Measurements from ENCODE around the gene UQCRC1. TPM values are rescaled to one million over a fixed set of nuclear protein-coding genes. Genes with fewer than 3 reads are reported as not detected.
A peak's percentile ranks its signal among the peaks of the same experiment; 100 is the strongest.

UQCRC1 gene
- total RNA-seq, 2 donors from 2014 or later: 177 to 269 TPM

DNA sequence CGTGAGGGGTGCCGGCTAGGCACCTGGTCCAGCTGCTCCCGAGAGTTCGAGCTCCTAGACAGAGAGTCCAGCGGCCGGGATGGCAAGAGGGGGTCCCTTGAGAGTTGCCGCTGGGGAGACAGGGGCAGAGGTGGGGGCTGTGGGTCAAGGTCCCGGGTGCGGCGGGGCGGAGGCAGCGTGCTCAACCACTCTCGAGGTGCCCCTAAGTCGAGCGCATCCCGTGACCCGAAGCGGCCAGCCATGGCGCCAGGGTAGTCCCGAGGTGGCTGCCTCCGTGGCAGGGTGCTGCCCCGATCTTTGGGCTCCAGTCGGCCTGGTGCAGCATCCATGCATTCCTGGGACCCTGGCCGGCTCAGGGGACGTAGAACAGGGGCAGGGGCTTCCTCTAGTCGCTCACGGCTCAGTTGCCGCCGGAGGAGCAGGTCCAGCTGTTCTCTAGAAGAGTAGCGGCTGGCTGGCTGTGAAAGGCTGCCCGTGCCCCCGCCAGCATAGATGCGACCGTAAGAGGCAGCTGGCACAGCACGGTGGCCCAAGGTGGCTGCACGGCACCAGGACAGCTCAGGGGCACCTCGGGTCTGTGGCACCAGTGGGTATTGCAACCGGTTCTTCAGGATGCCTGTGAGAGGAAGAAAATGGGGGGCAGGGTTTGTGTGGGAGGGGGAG lies 30.6 kb upstream of the UQCRC1 start:
- Mint-ChIP-seq H3K4me1 (peaks cover 4% of the 10 kb centered on the region), H3K9me3 (no peaks in the 10 kb centered on the region), H3K4me3 (no peak overlapping the region), H3K27me3 (no peaks in the 10 kb centered on the region), H3K36me3 (ENCODE audit: low read depth) (peaks cover 46% of the 10 kb centered on the region), H3K27ac (no peak overlapping the region)
- ATAC-seq (replicated peaks): no peak

DNA sequence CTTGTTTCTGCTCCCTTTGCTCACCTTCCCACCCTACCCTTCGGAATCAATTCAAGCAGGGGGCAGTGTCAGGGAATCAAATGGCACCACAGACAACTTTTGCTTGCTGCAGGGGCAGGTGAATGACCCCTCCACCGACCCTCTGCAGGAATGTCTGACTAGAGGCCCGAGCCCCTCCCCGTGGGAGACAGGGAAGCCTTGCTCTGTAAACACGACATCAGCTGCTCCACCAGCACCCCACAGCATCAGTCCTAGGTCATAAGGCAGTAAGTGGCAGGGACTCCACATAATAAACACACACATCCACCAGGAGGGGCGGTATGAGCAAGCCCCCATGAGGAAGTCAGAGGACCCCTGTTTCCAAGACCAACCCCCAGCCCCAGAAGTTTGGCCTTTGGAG lies 27.9 kb upstream of the UQCRC1 start:
- ATAC-seq (replicated peaks): no peak
- Mint-ChIP-seq H3K4me3 (peak overlapping the region; percentile 77), H3K4me1 (peaks cover 8% of the 10 kb centered on the region), H3K27me3 (no peaks in the 10 kb centered on the region), H3K9me3 (no peaks in the 10 kb centered on the region), H3K36me3 (ENCODE audit: low read depth) (peaks cover 30% of the 10 kb centered on the region), H3K27ac (no peak overlapping the region)

DNA sequence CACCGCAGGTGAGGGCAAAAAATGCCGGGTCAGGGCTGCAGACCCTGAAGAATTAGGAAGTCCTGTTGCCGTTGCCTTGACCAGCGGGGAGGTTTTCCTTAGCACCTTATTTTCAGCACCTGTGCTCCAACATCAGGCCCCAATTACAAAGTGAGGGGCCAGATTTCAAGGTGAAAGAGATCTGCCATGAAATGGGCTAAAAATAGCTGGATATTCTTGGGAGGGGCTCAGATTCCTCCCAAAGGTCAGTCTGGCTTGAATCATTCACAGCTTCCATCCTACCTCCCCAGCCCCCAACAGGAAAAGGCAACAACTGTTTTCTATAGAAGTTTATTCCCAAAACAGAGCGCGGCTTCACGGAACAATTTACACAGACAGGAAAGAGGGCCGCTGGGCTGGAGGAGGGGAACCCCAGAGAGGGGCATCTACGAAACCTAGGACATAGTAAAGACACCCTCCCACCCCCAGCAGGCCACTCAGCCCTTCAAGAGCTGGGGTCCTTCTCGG lies 26.8 kb upstream of the UQCRC1 start:
- Mint-ChIP-seq H3K4me3 (peak overlapping the region; percentile 77), H3K4me1 (peaks cover 8% of the 10 kb centered on the region), H3K9me3 (no peaks in the 10 kb centered on the region), H3K27ac (no peak overlapping the region), H3K27me3 (no peaks in the 10 kb centered on the region), H3K36me3 (ENCODE audit: low read depth) (peaks cover 25% of the 10 kb centered on the region)
- ATAC-seq (replicated peaks): no peak

DNA sequence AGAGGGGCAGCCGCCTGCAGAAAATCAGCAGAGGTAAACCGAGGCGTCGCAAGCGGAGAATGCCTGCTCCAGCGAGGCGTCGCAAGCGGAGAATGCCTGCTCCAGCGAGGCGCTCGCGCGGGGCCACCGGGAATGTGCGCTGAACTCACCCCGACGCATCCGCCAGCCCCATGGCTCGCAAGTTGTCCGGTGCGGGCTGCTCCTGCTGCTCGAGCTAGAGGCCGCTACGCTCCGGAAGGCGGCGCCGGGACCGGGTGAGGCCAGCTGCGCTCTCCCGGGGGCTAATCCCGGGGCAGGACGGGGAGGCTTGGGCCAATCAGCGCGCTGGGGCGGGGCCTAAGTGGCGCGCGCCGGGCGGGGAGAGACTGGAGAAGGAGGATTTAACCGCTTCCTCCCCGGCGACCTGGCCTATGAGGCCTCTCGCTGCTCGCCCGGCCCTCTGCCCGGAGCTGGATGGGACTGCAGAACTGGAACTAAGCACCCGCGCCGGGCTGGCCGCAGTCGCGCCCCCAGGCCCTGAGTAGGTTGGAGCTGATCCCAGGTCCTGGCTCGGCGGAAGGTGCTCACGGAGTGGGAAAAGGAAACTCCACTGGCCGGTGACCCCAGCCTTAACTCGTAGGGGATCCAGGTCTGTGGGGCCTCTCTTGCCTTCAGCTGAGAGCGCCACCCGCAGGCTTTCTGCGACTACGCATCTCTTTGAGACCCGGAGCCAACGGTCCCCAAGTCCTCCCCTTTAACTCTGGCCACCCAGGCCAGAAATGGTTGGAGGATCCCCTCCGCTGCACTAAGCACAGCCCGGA lies 26.0 kb upstream of the UQCRC1 start, which contains the start of gene SLC26A6:
SLC26A6 (minus strand) TSS at position 240 of the 800 bp plus-strand sequence; CDS start at position 172, 68 bp downstream.
- peak within 1 kb of the TSS; percentile 77 for H3K4me3 Mint-ChIP-seq
- H3K9me3 Mint-ChIP-seq: no peaks in the 10 kb centered on the region
- H3K27me3 Mint-ChIP-seq: no peaks in the 10 kb centered on the region
- ATAC-seq (replicated peaks): peak; percentile 98
- H3K4me1 Mint-ChIP-seq: peaks cover 8% of the 10 kb centered on the region
- H3K36me3 Mint-ChIP-seq (ENCODE audit: low read depth): peaks cover 22% of the 10 kb centered on the region
- peak within 1 kb of the TSS; percentile 58 for H3K27ac Mint-ChIP-seq

DNA sequence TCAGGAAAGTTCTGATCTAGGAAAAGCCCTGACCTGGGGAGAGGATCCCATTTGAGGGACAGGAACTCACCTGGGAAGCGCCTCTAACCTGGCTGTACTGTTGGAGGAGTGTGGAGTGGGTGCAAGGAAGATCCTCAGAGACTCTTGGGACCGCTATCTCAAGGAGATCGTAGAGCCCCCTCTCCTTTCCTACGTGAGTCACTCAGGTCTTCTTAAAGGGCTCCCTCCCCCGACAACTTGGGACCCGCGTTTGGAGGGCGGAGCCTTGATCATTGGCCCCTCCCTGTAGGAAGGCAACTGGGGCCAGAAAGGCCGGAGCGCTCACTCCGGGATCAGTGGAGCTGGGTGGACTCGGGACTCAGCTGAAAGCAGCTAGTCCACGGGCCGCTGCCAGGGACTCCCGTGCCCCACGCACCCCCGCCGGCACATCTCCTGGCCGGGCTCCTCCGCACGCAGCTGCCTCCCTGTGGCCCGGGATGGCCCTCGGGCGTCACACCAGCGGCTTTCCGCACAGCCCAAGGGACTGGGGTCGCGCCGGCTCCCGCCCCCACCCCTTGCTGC lies 25.3 kb upstream of the UQCRC1 start:
- ATAC-seq (replicated peaks): peak; percentile 13
- peak overlapping the region; percentile 38 for H3K27ac Mint-ChIP-seq
- H3K4me3 Mint-ChIP-seq: peak overlapping the region; percentile 77
- H3K9me3 Mint-ChIP-seq: no peaks in the 10 kb centered on the region
- H3K27me3 Mint-ChIP-seq: no peaks in the 10 kb centered on the region
- peaks cover 8% of the 10 kb centered on the region for H3K4me1 Mint-ChIP-seq
- H3K36me3 Mint-ChIP-seq (ENCODE audit: low read depth): peaks cover 17% of the 10 kb centered on the region

DNA sequence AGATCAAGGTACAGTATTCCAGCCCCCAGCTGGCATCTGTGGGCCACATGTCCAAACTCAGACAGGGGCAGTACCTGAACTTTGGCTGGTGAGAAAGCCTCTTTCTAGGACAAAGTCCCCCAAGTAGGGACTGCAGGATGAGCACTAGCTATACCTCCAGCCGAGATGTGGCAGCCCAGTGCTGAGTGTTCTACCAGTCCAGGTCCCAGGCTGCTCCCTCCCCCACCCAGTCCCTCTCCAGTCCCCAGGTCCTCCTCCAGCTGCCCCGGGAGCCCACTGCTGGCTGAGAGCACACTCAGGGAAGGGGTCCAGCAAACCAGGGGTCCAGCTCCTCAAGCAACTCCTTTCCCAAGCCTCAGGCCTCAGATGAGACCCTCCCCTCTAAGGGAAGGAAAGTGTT lies 24.3 kb upstream of the UQCRC1 start:
- Mint-ChIP-seq H3K36me3 (ENCODE audit: low read depth) (peaks cover 20% of the 10 kb centered on the region), H3K4me3 (peak overlapping the region; percentile 77), H3K27ac (no peak overlapping the region), H3K4me1 (peaks cover 4% of the 10 kb centered on the region), H3K9me3 (no peaks in the 10 kb centered on the region), H3K27me3 (no peaks in the 10 kb centered on the region)
- ATAC-seq (replicated peaks): no peak

- Mint-ChIP-seq H3K4me1 (peaks cover 4% of the 10 kb centered on the region), H3K36me3 (ENCODE audit: low read depth) (peaks cover 25% of the 10 kb centered on the region), H3K4me3 (no peak overlapping the region), H3K27ac (no peak overlapping the region), H3K27me3 (no peaks in the 10 kb centered on the region), H3K9me3 (no peaks in the 10 kb centered on the region)
- ATAC-seq (replicated peaks): no peak
Observed at GRCh38 chr3:48633256-48633655, 23.8 kb upstream of the UQCRC1 start.

GRCh38 chr3:48631516-48632448 lies 22.3 kb upstream of the UQCRC1 start:
- peaks cover 10% of the 10 kb centered on the region for H3K4me1 Mint-ChIP-seq
- H3K9me3 Mint-ChIP-seq: no peaks in the 10 kb centered on the region
- ATAC-seq (replicated peaks): no peak
- no peak overlapping the region for H3K4me3 Mint-ChIP-seq
- no peak overlapping the region for H3K27ac Mint-ChIP-seq
- no peaks in the 10 kb centered on the region for H3K27me3 Mint-ChIP-seq
- peaks cover 40% of the 10 kb centered on the region for H3K36me3 Mint-ChIP-seq (ENCODE audit: low read depth)

- H3K4me1 Mint-ChIP-seq: peaks cover 10% of the 10 kb centered on the region
- ATAC-seq (replicated peaks): no peak
- H3K4me3 Mint-ChIP-seq: no peak overlapping the region
- no peak overlapping the region for H3K27ac Mint-ChIP-seq
- peaks cover 46% of the 10 kb centered on the region for H3K36me3 Mint-ChIP-seq (ENCODE audit: low read depth)
- no peaks in the 10 kb centered on the region for H3K27me3 Mint-ChIP-seq
- H3K9me3 Mint-ChIP-seq: no peaks in the 10 kb centered on the region
Observed at GRCh38 chr3:48630833-48631232, 21.4 kb upstream of the UQCRC1 start.

GRCh38 chr3:48630407-48630806 lies 21.0 kb upstream of the UQCRC1 start:
- Mint-ChIP-seq H3K27ac (no peak overlapping the region), H3K27me3 (no peaks in the 10 kb centered on the region), H3K9me3 (no peaks in the 10 kb centered on the region), H3K4me1 (peaks cover 10% of the 10 kb centered on the region), H3K4me3 (no peak overlapping the region), H3K36me3 (ENCODE audit: low read depth) (peaks cover 46% of the 10 kb centered on the region)
- ATAC-seq (replicated peaks): no peak

DNA sequence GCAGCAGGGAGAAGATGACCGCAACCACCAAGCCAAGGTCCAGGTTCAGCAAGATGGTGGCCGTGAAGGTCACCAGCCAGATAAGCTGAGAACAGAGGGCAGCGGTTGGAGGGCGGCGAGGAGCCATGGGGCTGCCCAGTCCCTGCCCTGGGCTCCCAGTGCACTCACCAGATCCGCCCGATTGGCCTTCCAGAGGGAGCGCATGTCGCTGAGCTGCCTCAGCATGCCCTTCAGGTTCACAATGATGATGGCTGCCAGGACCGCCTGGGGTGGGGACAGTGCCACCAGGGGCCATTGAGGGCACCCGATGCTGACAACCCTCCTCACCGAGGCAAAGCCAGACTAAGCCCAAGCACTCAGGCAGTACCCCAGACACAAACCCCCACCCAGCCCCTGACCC lies 20.4 kb upstream of the UQCRC1 start:
- no peak overlapping the region for H3K27ac Mint-ChIP-seq
- H3K36me3 Mint-ChIP-seq (ENCODE audit: low read depth): peaks cover 46% of the 10 kb centered on the region
- no peak for ATAC-seq (replicated peaks)
- H3K4me3 Mint-ChIP-seq: no peak overlapping the region
- no peaks in the 10 kb centered on the region for H3K9me3 Mint-ChIP-seq
- no peaks in the 10 kb centered on the region for H3K27me3 Mint-ChIP-seq
- H3K4me1 Mint-ChIP-seq: peaks cover 10% of the 10 kb centered on the region

DNA sequence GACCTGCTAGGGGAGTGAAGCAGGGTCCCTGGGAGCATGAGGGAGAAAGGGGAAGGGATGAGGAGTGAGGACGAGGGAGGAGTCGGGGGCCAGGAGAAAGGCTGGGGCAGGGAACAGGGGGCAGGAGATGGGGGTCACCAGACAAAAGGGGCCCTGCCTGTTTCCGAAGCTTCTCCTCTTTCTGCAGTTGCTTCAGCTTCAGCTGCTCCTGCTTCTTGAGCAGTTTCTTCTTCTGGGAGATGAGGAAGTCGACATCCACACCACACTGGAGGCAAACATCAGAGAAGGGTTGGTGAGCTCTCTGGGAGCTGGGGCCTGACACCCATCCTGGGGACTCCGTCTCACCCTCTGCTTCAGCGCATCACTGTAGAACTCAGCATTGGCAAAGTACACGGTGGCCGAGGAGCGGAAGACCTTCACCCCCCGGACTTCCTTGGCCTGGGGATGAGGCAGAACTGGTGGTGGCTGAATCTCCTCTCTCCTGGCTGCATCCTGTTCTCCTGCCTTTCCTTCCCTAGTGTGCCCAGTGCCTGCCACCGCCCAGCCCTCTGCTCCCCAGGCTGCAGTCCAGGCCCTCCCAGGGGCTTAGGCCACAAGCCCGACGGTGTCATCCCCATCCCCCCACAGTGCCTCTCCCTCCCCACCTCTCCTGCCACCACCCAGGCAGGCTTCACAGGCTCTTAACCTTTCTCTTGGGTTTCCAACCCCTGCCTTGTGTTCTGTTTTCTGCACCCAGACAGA lies 19.0 kb upstream of the UQCRC1 start:
- no peaks in the 10 kb centered on the region for H3K9me3 Mint-ChIP-seq
- no peaks in the 10 kb centered on the region for H3K27me3 Mint-ChIP-seq
- ATAC-seq (replicated peaks): no peak
- H3K27ac Mint-ChIP-seq: no peak overlapping the region
- no peak overlapping the region for H3K4me3 Mint-ChIP-seq
- peaks cover 46% of the 10 kb centered on the region for H3K36me3 Mint-ChIP-seq (ENCODE audit: low read depth)
- peaks cover 10% of the 10 kb centered on the region for H3K4me1 Mint-ChIP-seq

DNA sequence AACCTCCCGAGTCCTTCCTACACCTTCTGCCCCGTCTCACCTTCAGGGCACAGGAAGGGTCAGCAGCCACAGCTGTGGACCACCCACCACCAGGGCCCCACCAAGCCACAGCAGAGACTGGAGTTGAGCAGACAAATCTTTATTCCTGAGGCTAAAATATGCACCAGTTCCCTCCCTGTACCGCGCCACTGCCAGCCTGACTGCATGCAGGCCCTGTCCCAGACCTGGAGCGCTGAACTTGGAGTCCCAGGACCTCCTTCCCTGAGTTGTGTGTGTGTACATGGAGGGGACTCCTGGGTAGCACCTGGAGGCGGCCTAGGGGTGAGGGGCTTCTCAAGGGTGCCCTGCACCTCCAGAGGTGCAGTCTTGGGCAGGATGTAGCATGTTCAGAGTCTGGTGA lies 16.2 kb upstream of the UQCRC1 start:
- peaks cover 35% of the 10 kb centered on the region for H3K36me3 Mint-ChIP-seq (ENCODE audit: low read depth)
- no peaks in the 10 kb centered on the region for H3K27me3 Mint-ChIP-seq
- no peak overlapping the region for H3K27ac Mint-ChIP-seq
- H3K4me3 Mint-ChIP-seq: no peak overlapping the region
- ATAC-seq (replicated peaks): no peak
- peaks cover 6% of the 10 kb centered on the region for H3K4me1 Mint-ChIP-seq
- no peaks in the 10 kb centered on the region for H3K9me3 Mint-ChIP-seq

Measured in activated T-helper 17 cell treated with anti-CD3 and anti-CD28 coated beads, Interleukin-2, amount 50 U/mL, for 72 hours (primary cell).